Gastroesophageal sphincter (tissue), 4 donors: ENCODE measurements around the gene CD6. TPM values are rescaled to one million over a fixed set of nuclear protein-coding genes. Genes with fewer than 3 reads are reported as not detected.

Experiments
- ATAC-seq: fragments of 150-250 bp; one replicate; pipeline ENCODE4 v1.9.1; 2016; ENCODE audit warnings: mild to moderate bottlenecking, moderate library complexity
- H3K27ac ChIP-seq, 4 donors: fragments of 200-600 bp; sonication (generic) in 3 of 4; 1 replicate in 3 of 4; 2 replicates in 1 of 4; pipeline ENCODE4 v1.5.1; 2016 to 2019
- H3K27me3 ChIP-seq: fragments of 200-600 bp; sonication (generic); one replicate; pipeline ENCODE4 v1.5.1; 2019
- H3K36me3 ChIP-seq, 2 donors: fragments of 200-600 bp; sonication (generic); one replicate each; pipeline ENCODE4 v1.5.1; 2019; ENCODE audit warnings: control low read depth in 1 of 2
- H3K4me1 ChIP-seq, 3 donors: fragments of 200-600 bp; sonication (generic); 1 replicate in 2 of 3; 2 replicates in 1 of 3; pipeline ENCODE4 v1.5.1; 2016 to 2019; ENCODE audit warnings: control low read depth in 2 of 3
- H3K4me3 ChIP-seq, 2 donors: fragments of 200-600 bp; sonication (generic); one replicate each; pipeline ENCODE4 v1.5.1; 2019; ENCODE audit warnings: mild to moderate bottlenecking in 1 of 2, moderate library complexity in 1 of 2
- H3K9me3 ChIP-seq, 3 donors: fragments of 200-600 bp; sonication (generic); one replicate each; pipeline ENCODE4 v1.5.1; 2017 to 2019; ENCODE audit warnings: control low read depth in 2 of 3
- CTCF ChIP-seq, 4 experiments: fragments of 200-600 bp in 2 of 4; fragments of 450-650 bp in 2 of 4; sonication (generic) in 1 of 4; IDR thresholded peaks; one replicate each; pipeline ENCODE4 v1.5.1; 2017 to 2019; ENCODE audit warnings: antibody characterized with exemption in 4 of 4, mild to moderate bottlenecking in 2 of 4, moderate library complexity in 2 of 4
- EP300 ChIP-seq: sonication (generic); formaldehyde crosslinking; IDR thresholded peaks from one replicate; pipeline ENCODE4 v1.6.1; 2017; ENCODE audit warnings: antibody characterized with exemption, mild to moderate bottlenecking
- POLR2A ChIP-seq, 2 donors: fragments of 450-650 bp; IDR thresholded peaks; one replicate each; pipeline ENCODE4 v1.6.1; 2017; ENCODE audit warnings: antibody characterized with exemption in 2 of 2, mild to moderate bottlenecking in 2 of 2, moderate library complexity in 1 of 2
- POLR2AphosphoS5 ChIP-seq: sonication (generic); formaldehyde crosslinking; IDR thresholded peaks from one replicate; pipeline ENCODE4 v1.6.1; 2017; ENCODE audit warnings: antibody characterized with exemption
- WGBS, 2 donors: methylation state at CpG; one replicate each; pipeline ENCODE4 v1.1.5; 2018; ENCODE audit warnings: low coverage in 1 of 2; 5-methylcytosine and 5-hydroxymethylcytosine counted together
- total RNA-seq, 4 donors: library from RNA; depleted of rRNA; stranded (reverse); fragments of >200 nt; gene quantifications; one replicate each; pipeline ENCODE4 v1.1.0, GENCODE V29; 2016

CD6 gene
- total RNA-seq, 4 donors from 2014 or later = 0.15 to 2.7 (median 0.35) TPM; not detected in 1

- 92 to 95% methylated on average over 9 to 14 of the region's 14 CpGs for WGBS, 2 donors
- TF ChIP-seq POLR2AphosphoS5 = no peak
- no peak for TF ChIP-seq CTCF (IDR thresholded peaks at IDR 0.05)
- ATAC-seq = no peak
- Histone ChIP-seq H3K9me3 (no peaks in the 10 kb centered on the region), H3K36me3 (no peaks in the 10 kb centered on the region), H3K27ac (no peak overlapping the region), H3K4me3 (no peak overlapping the region), H3K4me1 (peaks cover 0 to 27% (median 10%) of the 10 kb centered on the region in 3 donors), H3K27me3 (no peaks in the 10 kb centered on the region)
Measured at GRCh38 chr11:61042961-61043540, 71.6 kb downstream of the CD6 start.

GRCh38 chr11:61045271-61045670 lies 73.8 kb downstream of the CD6 start:
- no peak overlapping the region for H3K4me3 ChIP-seq
- ATAC-seq = no peak
- H3K27me3 ChIP-seq = no peaks in the 10 kb centered on the region
- no peak overlapping the region for H3K27ac ChIP-seq
- no peak for TF ChIP-seq POLR2AphosphoS5
- no peak for TF ChIP-seq CTCF (IDR thresholded peaks at IDR 0.05)
- no peak for TF ChIP-seq POLR2A (IDR thresholded peaks at IDR 0.05)
- no peak for TF ChIP-seq EP300
- peaks cover 0 to 17% (median 10%) of the 10 kb centered on the region in 3 donors for H3K4me1 ChIP-seq
- no peaks in the 10 kb centered on the region for H3K36me3 ChIP-seq
- 71 to 77% methylated on average over 4 to 7 of the region's 7 CpGs for WGBS, 2 donors
- no peaks in the 10 kb centered on the region for H3K9me3 ChIP-seq

- no peaks in the 10 kb centered on the region for H3K27me3 ChIP-seq
- no peak overlapping the region for H3K27ac ChIP-seq
- no peaks in the 10 kb centered on the region for H3K36me3 ChIP-seq
- TF ChIP-seq CTCF (IDR thresholded peaks at IDR 0.05) (no peak), POLR2AphosphoS5 (no peak), EP300 (no peak), POLR2A (IDR thresholded peaks at IDR 0.05) (no peak)
- ATAC-seq = no peak
- H3K4me1 ChIP-seq = peaks cover 0 to 10% (median 6%) of the 10 kb centered on the region in 3 donors
- WGBS, 2 donors = 34% methylated on average over 2 of the region's 2 CpGs; no CpG with 5 or more reads in 1 of the 2 donors
- H3K9me3 ChIP-seq = no peaks in the 10 kb centered on the region
- no peak overlapping the region for H3K4me3 ChIP-seq
Measured at GRCh38 chr11:61046833-61047232, 75.4 kb downstream of the CD6 start.

- no peak for ATAC-seq
- Histone ChIP-seq H3K27me3 (no peaks in the 10 kb centered on the region), H3K27ac (no peak overlapping the region), H3K36me3 (no peaks in the 10 kb centered on the region), H3K9me3 (no peaks in the 10 kb centered on the region), H3K4me1 (no peaks in the 10 kb centered on the region), H3K4me3 (no peak overlapping the region)
- no peak for TF ChIP-seq POLR2A (IDR thresholded peaks at IDR 0.05)
- no peak for TF ChIP-seq POLR2AphosphoS5
- TF ChIP-seq EP300 = no peak
- TF ChIP-seq CTCF (IDR thresholded peaks at IDR 0.05) = no peak
- 66 to 81% methylated on average over 6 to 9 of the region's 12 CpGs for WGBS, 2 donors
Measured at GRCh38 chr11:61048368-61049062, 77.0 kb downstream of the CD6 start.

GRCh38 chr11:61049063-61049377 lies 77.5 kb downstream of the CD6 start:
- TF ChIP-seq EP300 (no peak), POLR2AphosphoS5 (no peak), POLR2A (IDR thresholded peaks at IDR 0.05) (no peak), CTCF (IDR thresholded peaks at IDR 0.05) (no peak)
- Histone ChIP-seq H3K27ac (no peak overlapping the region), H3K9me3 (no peaks in the 10 kb centered on the region), H3K4me1 (no peaks in the 10 kb centered on the region), H3K36me3 (no peaks in the 10 kb centered on the region), H3K4me3 (no peak overlapping the region), H3K27me3 (no peaks in the 10 kb centered on the region)
- WGBS, 2 donors = 57 to 63% methylated on average over 4 of the region's 4 CpGs
- no peak for ATAC-seq
